Fibroblast of skin of back (primary cell): ENCODE measurements around the gene EIF2D. TPM values are rescaled to one million over a fixed set of nuclear protein-coding genes. Genes with fewer than 3 reads are reported as not detected.
"Not testable (repeated sequence)": the region's sequence is repeated elsewhere in the genome, so short reads cannot be mapped to it uniquely, and the experiment has no call there.

Experiments used
- DNase-seq: peaks from one replicate; pipeline ENCODE4 v3.0.0-alpha.2; 2013
- polyA plus RNA-seq, 2 experiments: library from polyadenylated mRNA; unstranded; fragments of 120-200 nt; gene quantifications; one replicate each; pipeline ENCODE4 v1.2.1, GENCODE V29; 2013; ENCODE audit not compliant: insufficient read length in 2 of 2

EIF2D gene
- polyA plus RNA-seq (2013, experiment 1 of 2; ENCODE audit: insufficient read length) = 42.3 TPM
- polyA plus RNA-seq (2013, experiment 2 of 2; ENCODE audit: insufficient read length) = 47.0 TPM

- peak; percentile 90 for DNase-seq
Observed at GRCh38 chr1:206612129-206612876, at the start of gene EIF2D. Gene EIF2D (minus strand): TSS chr1:206612465. CDS start chr1:206612342, 123 bp downstream.

GRCh38 chr1:206661161-206661820, 49.0 kb upstream of the EIF2D start:
- DNase-seq = no peak

GRCh38 chr1:206660136-206660535, 47.9 kb upstream of the EIF2D start:
- DNase-seq = no peak

- DNase-seq = no peak
Observed at GRCh38 chr1:206658981-206659273, 46.7 kb upstream of the EIF2D start.

GRCh38 chr1:206658264-206658980, 46.2 kb upstream of the EIF2D start:
- no peak for DNase-seq

GRCh38 chr1:206657751-206658150, 45.5 kb upstream of the EIF2D start:
- DNase-seq = no peak

GRCh38 chr1:206656936-206657335, 44.7 kb upstream of the EIF2D start:
- DNase-seq = no peak

GRCh38 chr1:206655471-206655882, 43.2 kb upstream of the EIF2D start:
- DNase-seq = no peak

- no peak for DNase-seq
Observed at GRCh38 chr1:206654828-206655227, 42.6 kb upstream of the EIF2D start.

- DNase-seq = no peak
Observed at GRCh38 chr1:206653715-206654459, 41.6 kb upstream of the EIF2D start.

GRCh38 chr1:206651958-206652890, 40.0 kb upstream of the EIF2D start:
- DNase-seq = peak; percentile 22

- DNase-seq = no peak
Observed at GRCh38 chr1:206651014-206651413, 38.7 kb upstream of the EIF2D start.

- no peak for DNase-seq
Observed at GRCh38 chr1:206649261-206649921, 37.1 kb upstream of the EIF2D start.

GRCh38 chr1:206647224-206647623, 35.0 kb upstream of the EIF2D start:
- DNase-seq = no peak

- no peak for DNase-seq
Observed at GRCh38 chr1:206646504-206646903, 34.2 kb upstream of the EIF2D start.

- DNase-seq = no peak
Observed at GRCh38 chr1:206643118-206643698, 30.9 kb upstream of the EIF2D start.

- DNase-seq = not testable (repeated sequence)
Observed at GRCh38 chr1:206642074-206642473, 29.8 kb upstream of the EIF2D start.

GRCh38 chr1:206637605-206638004, 25.3 kb upstream of the EIF2D start:
- no peak for DNase-seq

GRCh38 chr1:206636671-206637070, 24.4 kb upstream of the EIF2D start:
- no peak for DNase-seq

GRCh38 chr1:206635978-206636345, 23.7 kb upstream of the EIF2D start:
- DNase-seq = no peak
